SK-N-MC (cell line): Measurements from ENCODE around the gene TCF12.
A peak's percentile ranks its signal among the peaks of the same experiment; 100 is the strongest.

Source experiments
- DNase-seq: peaks from one replicate; pipeline ENCODE4 v3.0.0-alpha.2; 2011; ENCODE audit warnings: low read depth, low spot score
- H3K27ac ChIP-seq: fragments of 200-600 bp; sonication (generic); 2 replicates; pipeline ENCODE4 v1.5.1; 2016; ENCODE audit warnings: mixed run types
- H3K36me3 ChIP-seq: fragments of 200-600 bp; sonication (generic); 2 replicates; pipeline ENCODE4 v1.6.1; 2017; ENCODE audit warnings: antibody characterized with exemption, low read length, mixed read lengths; ENCODE audit not compliant: insufficient read depth
- H3K4me3 ChIP-seq: fragments of 200-600 bp; sonication (generic); 2 replicates; pipeline ENCODE4 v1.5.1; 2016
- H3K9ac ChIP-seq: fragments of 200-600 bp; sonication (generic); 2 replicates; pipeline ENCODE4 v1.8.0; 2017; ENCODE audit warnings: mixed run types, mixed read lengths; ENCODE audit not compliant: insufficient read length
- H3K9me3 ChIP-seq: fragments of 200-600 bp; sonication (generic); 2 replicates; pipeline ENCODE4 v1.6.1; 2017; ENCODE audit warnings: low read depth, mild to moderate bottlenecking, antibody characterized with exemption, low read length, moderate library complexity, mixed read lengths
- EZH2 ChIP-seq: fragments of 200-600 bp; sonication (generic); IDR thresholded peaks from one replicate; pipeline ENCODE4 v1.6.1; 2017; ENCODE audit warnings: antibody characterized with exemption
- FOXP2 ChIP-seq: optimal IDR thresholded peaks from 2 replicates; pipeline ENCODE3; 2011; ENCODE audit warnings: mild to moderate bottlenecking, moderate library complexity; ENCODE audit not compliant: insufficient read depth; ENCODE audit errors: extremely low read length, control extremely low read depth
- POLR2AphosphoS5 ChIP-seq: IDR thresholded peaks from 2 replicates; pipeline ENCODE4 v1.6.1; 2012; ENCODE audit warnings: mild to moderate bottlenecking, low read depth, low read length, borderline replicate concordance

The TCF12 gene

DNA sequence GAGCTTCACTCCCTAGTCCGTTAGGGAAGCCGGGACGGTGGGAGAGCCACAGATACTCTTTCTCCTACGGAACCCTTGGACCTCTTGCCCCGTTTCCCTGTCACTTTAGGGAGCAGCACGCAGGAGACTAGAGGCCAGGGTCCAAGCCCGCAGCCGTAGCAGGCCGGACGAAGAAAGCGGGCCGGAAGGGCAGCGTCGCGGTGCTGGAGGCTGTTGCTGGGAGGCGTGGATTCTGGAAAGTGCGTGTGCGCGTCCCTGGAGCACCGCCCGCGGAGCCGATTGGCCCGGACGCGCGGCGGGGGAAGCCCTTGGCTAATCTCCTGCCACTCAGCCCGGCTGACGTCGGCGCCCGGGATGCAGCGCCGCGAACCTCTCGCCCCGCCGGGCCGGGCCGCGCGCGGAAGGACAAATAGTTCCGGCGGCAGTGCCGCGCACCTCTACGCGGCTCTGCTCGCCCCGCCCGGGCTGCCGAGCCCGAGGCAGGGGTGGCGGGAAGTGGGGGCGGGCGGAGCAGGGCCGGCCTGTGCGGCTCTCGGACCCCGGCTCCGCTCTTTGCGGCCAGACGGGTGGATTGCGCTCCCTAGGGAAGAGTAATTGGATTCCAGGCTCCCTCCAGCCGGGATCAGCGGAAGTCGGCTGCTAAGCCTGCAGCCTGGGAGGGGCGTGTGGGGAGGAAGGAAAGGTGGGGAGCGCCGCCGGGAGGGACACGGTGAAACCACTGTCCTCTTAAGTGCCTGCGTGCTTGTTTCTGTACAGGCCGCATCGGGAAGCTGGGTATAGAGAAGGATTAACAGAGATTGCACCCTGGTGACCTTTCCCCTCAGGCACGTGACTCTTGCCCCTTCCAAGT lies 31.3 kb upstream of the TCF12 start:
- H3K36me3 ChIP-seq, result no peaks in the 10 kb centered on the region
- H3K27ac ChIP-seq, result peak overlapping the region; percentile 45; the same call in 1 of the 2 replicates
- H3K4me3 ChIP-seq, result peak overlapping the region; percentile 86
- no peaks in the 10 kb centered on the region for H3K9me3 ChIP-seq
- DNase-seq, result no peak
- no peak for TF ChIP-seq FOXP2
- TF ChIP-seq EZH2, result no peak
- TF ChIP-seq POLR2AphosphoS5, result peak; percentile 72; the same call in 1 of the 2 replicates
- H3K9ac ChIP-seq, result peak overlapping the region; percentile 82

DNA sequence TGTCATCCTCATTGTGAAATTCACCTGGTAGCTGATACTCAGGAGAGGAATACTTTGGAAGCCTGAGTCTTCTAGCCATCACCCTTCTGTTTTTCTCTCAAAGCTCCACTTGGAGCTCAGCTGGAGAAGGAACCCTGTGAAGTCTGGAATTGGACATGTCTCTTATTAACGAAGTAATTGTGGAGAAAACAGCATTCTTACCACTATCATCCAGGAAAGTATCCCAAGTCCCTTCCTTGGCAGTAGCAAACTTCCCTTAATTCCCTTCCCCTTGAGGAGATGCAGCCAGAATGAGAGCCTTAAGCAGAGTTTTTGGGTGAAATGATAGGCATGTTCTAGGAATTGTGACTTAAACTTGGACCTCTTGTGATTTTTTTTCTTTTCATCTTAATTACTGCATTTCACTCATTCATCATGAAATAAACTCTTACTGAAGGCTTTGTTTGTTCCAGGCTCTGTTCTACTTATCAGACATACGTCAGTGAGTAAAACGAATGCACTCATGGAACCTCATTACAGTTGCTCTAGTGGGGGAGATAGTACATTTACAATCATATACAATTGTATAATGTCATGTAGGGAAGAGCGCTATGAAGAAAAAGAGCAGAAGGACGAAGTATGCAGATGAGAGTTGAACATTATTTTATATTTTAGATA lies 30.5 kb upstream of the TCF12 start:
- Histone ChIP-seq H3K27ac (no peak overlapping the region), H3K4me3 (peak overlapping the region; percentile 86), H3K36me3 (no peaks in the 10 kb centered on the region), H3K9ac (peak overlapping the region; percentile 82), H3K9me3 (no peaks in the 10 kb centered on the region)
- no peak for DNase-seq
- TF ChIP-seq POLR2AphosphoS5, result no peak
- TF ChIP-seq EZH2, result no peak
- no peak for TF ChIP-seq FOXP2

DNA sequence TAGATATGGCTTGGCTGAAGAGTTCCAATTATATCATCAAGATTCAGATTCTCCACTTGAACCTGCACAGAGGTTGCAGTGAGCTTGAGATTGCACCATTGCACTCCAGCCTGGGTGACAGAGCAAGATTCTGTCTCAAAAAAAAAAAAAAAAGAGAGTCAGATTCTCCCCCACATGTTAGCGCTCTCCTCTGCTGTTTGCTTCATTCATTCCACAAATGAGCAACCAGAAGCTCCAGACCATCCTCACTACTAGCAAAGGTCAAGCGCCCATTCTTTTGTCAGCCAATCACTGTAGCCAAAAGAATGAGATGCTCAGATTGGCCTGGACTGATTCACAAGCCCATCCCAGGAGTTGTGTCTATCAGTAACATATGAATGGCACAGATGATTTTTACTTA lies 28.4 kb upstream of the TCF12 start:
- no peak for DNase-seq
- H3K36me3 ChIP-seq, result no peaks in the 10 kb centered on the region
- no peak overlapping the region for H3K4me3 ChIP-seq
- no peak overlapping the region for H3K27ac ChIP-seq
- no peaks in the 10 kb centered on the region for H3K9me3 ChIP-seq
- TF ChIP-seq FOXP2 (no peak), EZH2 (no peak), POLR2AphosphoS5 (no peak)
- H3K9ac ChIP-seq, result no peak overlapping the region

DNA sequence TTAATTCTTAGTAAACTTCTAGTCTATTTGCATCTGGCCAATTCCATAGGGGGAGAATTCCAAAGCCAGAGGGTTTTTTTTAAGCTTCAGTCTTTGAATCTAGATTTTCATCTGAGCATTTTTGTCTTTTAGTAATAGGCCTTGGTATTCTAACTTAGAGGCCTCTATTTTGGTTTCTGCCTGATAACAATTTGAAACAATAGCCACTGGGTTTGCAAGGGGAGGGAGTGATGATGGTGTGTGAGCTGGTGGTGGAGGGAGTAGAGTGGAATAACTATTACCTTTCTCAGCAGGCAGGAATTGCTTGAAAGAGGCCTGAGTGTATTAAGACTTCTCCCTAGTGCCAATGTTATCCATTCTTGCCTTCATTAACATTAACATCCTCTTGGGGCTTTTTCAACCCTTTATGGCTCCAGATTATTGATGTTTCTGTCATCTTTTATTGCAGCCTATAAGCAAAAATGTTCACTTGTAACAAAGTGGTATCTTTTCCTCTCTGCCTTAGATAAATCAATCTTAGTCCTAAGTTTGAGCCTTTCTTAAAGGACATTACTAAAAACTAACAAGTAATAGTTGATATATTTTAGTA lies 26.5 kb upstream of the TCF12 start:
- Histone ChIP-seq H3K4me3 (no peak overlapping the region), H3K9ac (no peak overlapping the region), H3K36me3 (no peaks in the 10 kb centered on the region), H3K9me3 (no peaks in the 10 kb centered on the region), H3K27ac (no peak overlapping the region; the same call in 1 of the 2 replicates)
- DNase-seq, result no peak
- TF ChIP-seq POLR2AphosphoS5 (no peak), FOXP2 (no peak), EZH2 (no peak)

DNA sequence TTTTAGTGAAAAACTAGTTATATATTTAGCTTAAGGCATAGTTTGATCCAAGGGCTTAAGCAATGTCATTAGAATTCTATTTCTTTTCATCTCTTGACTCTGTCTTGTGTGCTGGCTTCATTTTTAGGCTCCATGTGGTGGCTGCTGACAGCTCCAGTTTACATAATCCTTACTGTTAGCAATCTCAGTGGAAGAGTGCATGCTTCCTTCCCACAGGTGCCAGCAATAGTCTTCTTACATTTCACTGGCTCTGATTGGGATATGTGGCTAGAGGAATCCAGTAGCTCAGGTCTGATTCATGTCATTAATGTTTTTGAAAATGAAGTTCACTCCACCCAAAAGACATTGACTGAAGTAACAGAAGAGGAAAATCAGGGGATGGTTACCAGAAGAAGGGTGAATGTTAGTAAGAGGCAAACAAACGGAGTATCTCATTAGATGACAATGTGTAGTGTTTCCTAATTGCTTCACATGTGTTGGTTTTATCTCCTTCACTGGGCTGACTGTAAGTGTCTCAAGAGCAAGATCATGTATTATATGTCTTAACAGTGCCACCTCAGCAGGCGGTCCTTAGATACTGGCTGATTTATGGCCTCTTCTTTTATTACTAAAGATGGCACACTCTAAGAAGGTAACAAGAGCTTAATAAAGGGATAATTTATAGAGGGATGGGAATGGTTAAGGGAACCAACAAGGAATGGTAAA lies 25.6 kb upstream of the TCF12 start:
- TF ChIP-seq EZH2 (no peak), POLR2AphosphoS5 (no peak), FOXP2 (no peak)
- no peak overlapping the region for H3K4me3 ChIP-seq
- peak overlapping the region; percentile 7; the same call in 1 of the 2 replicates for H3K27ac ChIP-seq
- no peaks in the 10 kb centered on the region for H3K9me3 ChIP-seq
- no peak overlapping the region for H3K9ac ChIP-seq
- H3K36me3 ChIP-seq, result no peaks in the 10 kb centered on the region
- no peak for DNase-seq

DNA sequence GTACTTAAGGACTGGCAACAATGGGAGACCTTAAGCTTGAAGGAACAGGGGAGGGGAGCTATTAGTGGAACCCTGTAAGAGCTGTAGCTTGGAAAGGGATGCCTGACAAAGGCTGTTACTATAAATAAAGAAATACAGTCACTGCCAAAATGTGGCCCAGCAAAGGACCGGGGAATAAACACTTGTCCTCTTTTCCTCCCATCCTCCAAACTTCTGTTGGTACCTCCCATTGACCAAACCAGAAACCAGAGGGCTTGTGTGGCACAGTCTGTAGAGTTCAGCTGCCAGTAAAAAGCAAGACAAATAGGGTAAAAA lies 25.1 kb upstream of the TCF12 start:
- TF ChIP-seq EZH2 (no peak), FOXP2 (no peak)
- Histone ChIP-seq H3K4me3 (no peak overlapping the region), H3K9ac (no peak overlapping the region), H3K36me3 (no peaks in the 10 kb centered on the region), H3K9me3 (no peaks in the 10 kb centered on the region), H3K27ac (no peak overlapping the region)
- no peak for DNase-seq

DNA sequence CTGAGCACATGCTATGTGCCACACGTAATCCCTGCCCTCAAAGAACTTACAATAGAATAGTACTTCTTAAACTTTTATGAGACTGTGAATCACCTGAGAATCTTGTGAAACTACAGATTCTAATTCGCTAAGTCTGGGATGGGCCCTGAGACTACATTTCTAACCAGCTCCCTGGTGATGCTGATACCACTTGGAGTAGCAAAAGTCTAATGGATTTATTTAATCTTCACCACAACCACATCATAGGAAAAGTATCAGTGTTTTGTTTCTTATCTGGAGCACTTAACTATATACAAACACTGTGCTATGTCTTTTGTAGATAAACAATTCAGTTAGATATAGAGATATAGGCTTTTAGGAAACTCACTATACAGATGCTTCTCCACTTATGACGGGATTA lies 23.8 kb upstream of the TCF12 start:
- H3K9ac ChIP-seq, result no peak overlapping the region
- no peaks in the 10 kb centered on the region for H3K36me3 ChIP-seq
- H3K9me3 ChIP-seq, result no peaks in the 10 kb centered on the region
- H3K27ac ChIP-seq, result no peak overlapping the region
- H3K4me3 ChIP-seq, result no peak overlapping the region
- no peak for DNase-seq
- TF ChIP-seq EZH2 (no peak), FOXP2 (no peak), POLR2AphosphoS5 (no peak)

DNA sequence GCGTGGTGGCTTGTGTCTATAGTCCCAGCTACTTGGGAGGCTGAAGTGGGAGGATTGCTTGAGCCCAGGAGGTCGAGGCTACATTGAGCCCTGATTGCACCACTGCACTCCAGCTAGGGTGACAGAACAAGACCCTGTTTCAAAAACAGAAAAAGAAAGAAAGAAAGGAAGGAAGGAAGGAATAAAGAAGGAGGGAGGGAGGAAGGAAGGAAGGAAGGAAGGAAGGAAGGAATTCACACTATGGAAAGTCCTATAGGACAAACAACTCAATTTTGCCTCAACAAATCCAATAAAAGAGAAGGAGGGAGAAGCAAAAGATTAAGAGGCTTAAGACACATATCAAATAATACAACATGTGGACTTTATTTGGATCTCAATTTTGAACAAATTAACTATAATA lies 16.5 kb upstream of the TCF12 start:
- H3K9me3 ChIP-seq, result no peaks in the 10 kb centered on the region
- H3K36me3 ChIP-seq, result no peaks in the 10 kb centered on the region
- no peak overlapping the region for H3K27ac ChIP-seq
- H3K9ac ChIP-seq, result no peak overlapping the region
- TF ChIP-seq POLR2AphosphoS5 (no peak), EZH2 (no peak), FOXP2 (no peak)
- H3K4me3 ChIP-seq, result no peak overlapping the region
- no peak for DNase-seq
